ENCODE results near the gene VPS33A. TPM values are rescaled to one million over a fixed set of nuclear protein-coding genes. Genes with fewer than 3 reads are reported as not detected.

Gene VPS33A
- total and polyA plus RNA-seq, 2 donors = 12.4 to 17.0 TPM

GRCh38 chr12:122194804-122195203 is 71.5 kb downstream of the VPS33A start:
- Histone ChIP-seq H3K4me3 (ENCODE audit: low read depth, low read length) (no peak overlapping the region), H3K36me3 (ENCODE audit: insufficient read depth) (no peaks in the 10 kb centered on the region), H3K4me1 (ENCODE audit: insufficient read depth) (no peaks in the 10 kb centered on the region), H3K27ac (ENCODE audit: low read depth) (no peak overlapping the region)
- no peak for DNase-seq (ENCODE audit: extremely low spot score)
- WGBS = 74% methylated on average over 1 of the region's 1 CpG

DNA sequence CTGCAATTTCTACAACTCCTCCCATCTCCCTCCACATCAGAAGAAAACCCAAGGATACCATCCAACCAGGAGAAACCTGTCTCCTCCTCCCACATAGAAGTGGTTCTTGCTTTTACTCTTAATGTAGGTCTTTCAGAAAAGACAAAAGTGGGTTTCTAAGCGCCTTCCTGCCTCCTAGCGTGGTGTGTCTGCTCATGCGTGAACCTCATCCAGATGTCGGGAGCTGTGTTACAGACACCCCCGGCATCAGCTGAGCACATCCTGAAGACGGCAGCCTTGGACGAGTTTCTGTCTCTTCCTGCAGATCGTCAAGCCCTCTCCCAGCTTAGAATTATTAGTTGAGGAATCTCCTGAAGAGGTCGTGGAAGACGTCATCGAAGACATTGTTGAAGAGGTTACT is 73.9 kb downstream of the VPS33A start:
- Histone ChIP-seq H3K4me3 (ENCODE audit: low read depth, low read length) (no peak overlapping the region), H3K36me3 (ENCODE audit: insufficient read depth) (no peaks in the 10 kb centered on the region), H3K4me1 (ENCODE audit: insufficient read depth) (no peaks in the 10 kb centered on the region), H3K27ac (ENCODE audit: low read depth) (no peak overlapping the region)
- no peak for DNase-seq (ENCODE audit: extremely low spot score)
- WGBS = 77% methylated on average over 11 of the region's 11 CpGs

- no peak overlapping the region for H3K27ac ChIP-seq (ENCODE audit: low read depth)
- 67% methylated on average over 18 of the region's 18 CpGs for WGBS
- H3K4me1 ChIP-seq (ENCODE audit: insufficient read depth) = no peaks in the 10 kb centered on the region
- no peak for DNase-seq (ENCODE audit: extremely low spot score)
- no peak overlapping the region for H3K4me3 ChIP-seq (ENCODE audit: low read depth, low read length)
- H3K36me3 ChIP-seq (ENCODE audit: insufficient read depth) = no peaks in the 10 kb centered on the region
These were observed 75.2 kb downstream of the VPS33A start for GRCh38 chr12:122190842-122191668.

DNA sequence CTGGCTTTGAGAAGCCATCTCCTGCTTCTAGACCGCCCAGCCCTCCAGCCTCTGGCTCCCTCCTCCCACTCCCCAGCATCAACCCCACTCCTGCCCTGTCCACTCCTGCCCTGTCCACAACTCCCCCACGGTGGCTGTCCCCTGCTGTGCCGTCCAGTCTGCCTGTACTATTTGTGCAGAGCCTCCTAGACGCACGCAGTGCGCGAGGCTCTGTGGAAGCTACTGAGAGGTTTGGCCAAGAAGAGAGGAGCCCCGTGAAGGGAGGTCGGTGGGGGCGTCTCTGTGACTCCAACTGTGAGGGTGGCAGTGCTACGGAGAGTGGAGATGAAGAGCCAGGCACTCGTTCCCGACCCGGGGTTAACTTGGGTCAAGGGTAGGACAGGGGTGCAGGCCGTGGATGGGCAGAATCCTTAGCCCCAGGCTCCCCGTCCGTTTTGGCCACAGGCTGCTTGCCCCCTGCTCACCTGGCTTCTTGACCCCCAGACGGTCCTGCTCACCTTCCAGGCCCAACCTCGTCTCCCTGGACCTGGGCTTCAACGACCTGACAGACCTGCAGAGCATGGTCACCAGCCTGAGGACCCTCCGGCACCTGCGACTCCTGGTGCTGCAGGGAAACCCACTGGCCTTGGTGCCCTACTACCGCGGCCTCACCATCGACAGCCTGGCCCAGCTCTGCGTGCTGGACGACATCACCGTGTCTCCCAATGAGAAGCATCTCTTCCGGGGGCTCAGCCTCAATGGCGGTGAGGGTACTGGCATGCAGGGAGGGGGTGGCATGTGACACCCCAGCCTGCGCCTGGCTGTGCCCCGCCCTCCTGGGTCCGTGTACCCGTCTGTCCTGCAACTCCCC is 76.4 kb downstream of the VPS33A start:
- Histone ChIP-seq H3K36me3 (ENCODE audit: insufficient read depth) (no peaks in the 10 kb centered on the region), H3K4me3 (ENCODE audit: low read depth, low read length) (no peak overlapping the region), H3K4me1 (ENCODE audit: insufficient read depth) (no peaks in the 10 kb centered on the region), H3K27ac (ENCODE audit: low read depth) (no peak overlapping the region)
- WGBS = 90% methylated on average over 34 of the region's 34 CpGs
- no peak for DNase-seq (ENCODE audit: extremely low spot score)

DNA sequence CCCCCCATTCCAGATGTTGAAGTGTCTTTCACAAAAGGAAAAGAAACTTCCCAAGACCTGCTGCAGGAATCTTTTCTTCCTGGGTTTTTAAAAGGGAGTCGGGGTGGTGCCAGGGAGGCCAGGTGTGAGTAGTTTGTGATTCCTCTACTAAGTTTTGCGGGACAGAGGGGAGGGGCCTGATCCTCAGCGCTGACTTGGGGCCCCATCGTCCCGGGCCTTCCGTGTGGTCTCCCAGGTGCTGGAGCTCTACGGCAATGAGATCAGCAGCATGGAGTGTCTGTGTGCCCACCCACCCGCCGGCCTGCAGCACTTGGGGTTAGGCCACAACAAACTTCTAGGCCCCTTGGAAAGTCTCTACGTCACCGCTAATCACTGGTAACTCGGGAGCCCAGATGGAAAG is 78.8 kb downstream of the VPS33A start:
- no peak for DNase-seq (ENCODE audit: extremely low spot score)
- 55% methylated on average over 12 of the region's 12 CpGs for WGBS
- Histone ChIP-seq H3K27ac (ENCODE audit: low read depth) (no peak overlapping the region), H3K4me3 (ENCODE audit: low read depth, low read length) (no peak overlapping the region), H3K36me3 (ENCODE audit: insufficient read depth) (no peaks in the 10 kb centered on the region), H3K4me1 (ENCODE audit: insufficient read depth) (no peaks in the 10 kb centered on the region)

DNA sequence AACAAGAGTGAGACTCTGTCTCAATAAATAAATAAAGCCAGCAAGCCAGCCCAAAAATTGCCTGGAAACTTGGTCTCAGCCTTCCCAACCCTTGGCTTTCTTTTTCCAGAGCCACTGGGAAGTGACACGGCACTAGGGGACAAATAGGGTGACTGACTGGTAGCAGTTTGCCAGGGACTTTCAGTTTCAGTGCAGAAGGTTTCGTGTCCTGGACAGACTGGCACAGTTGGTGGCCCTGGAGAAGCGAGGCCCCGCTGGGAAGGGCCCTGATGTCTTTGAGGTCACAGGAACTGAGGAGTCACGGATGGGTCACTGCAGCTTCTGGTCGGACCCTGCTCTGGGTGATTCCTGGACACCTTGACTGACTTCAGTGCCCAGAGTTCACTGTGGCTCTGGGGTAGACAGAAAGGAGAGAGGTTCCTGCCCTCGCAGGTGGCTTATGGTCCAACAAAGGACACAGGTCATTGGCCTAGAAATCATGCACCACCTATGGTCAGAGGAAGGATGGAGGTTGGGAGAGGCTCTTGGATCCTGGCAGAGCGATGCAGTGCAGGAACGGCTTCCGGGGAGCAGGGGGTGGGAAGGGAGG is 80.7 kb downstream of the VPS33A start:
- Histone ChIP-seq H3K36me3 (ENCODE audit: insufficient read depth) (no peaks in the 10 kb centered on the region), H3K4me3 (ENCODE audit: low read depth, low read length) (no peak overlapping the region), H3K27ac (ENCODE audit: low read depth) (no peak overlapping the region), H3K4me1 (ENCODE audit: insufficient read depth) (no peaks in the 10 kb centered on the region)
- DNase-seq (ENCODE audit: extremely low spot score) = no peak
- 91% methylated on average over 10 of the region's 10 CpGs for WGBS

DNA sequence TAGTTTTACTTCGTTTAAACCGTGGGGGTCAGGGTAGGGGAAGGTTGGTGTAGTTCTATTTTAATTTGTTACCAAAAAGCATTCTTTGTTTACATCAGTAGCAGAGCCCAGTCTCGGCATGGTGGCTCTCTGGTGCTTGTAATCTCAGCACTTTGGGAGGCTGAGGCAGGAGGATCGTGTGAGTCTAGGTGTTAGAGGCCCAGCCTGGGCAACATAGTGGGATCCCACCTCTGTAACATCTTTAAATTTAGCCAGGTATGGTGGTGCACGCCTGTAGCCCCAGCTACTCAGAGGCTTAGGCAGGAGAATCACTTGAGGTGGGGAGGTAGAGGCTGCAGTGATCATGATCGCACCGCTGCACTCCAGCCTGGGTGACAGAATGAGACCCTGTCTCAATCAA is 81.2 kb downstream of the VPS33A start:
- no peak for DNase-seq (ENCODE audit: extremely low spot score)
- H3K4me1 ChIP-seq (ENCODE audit: insufficient read depth) = no peaks in the 10 kb centered on the region
- H3K27ac ChIP-seq (ENCODE audit: low read depth) = no peak overlapping the region
- 95% methylated on average over 7 of the region's 7 CpGs for WGBS
- no peaks in the 10 kb centered on the region for H3K36me3 ChIP-seq (ENCODE audit: insufficient read depth)
- no peak overlapping the region for H3K4me3 ChIP-seq (ENCODE audit: low read depth, low read length)

DNA sequence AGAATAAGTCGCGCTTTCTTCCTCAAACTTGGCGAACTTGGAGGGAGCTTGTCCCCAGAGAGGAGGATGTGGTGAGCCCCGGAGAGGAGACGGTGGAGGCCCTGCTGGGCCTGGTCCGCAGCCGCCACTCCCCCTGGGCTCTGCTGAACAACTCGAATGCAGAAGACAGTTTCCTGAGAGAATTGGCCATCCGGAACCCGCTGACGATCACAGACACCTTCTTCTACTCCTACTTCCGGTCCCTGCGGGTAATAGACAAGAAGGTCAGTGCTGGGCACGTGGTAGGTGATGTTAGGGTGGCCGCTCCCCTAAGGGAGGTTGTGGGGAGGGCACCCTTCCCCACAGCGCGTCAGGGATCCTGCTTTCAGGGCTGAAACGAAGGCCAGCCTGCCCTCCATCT is 81.8 kb downstream of the VPS33A start:
- Histone ChIP-seq H3K27ac (ENCODE audit: low read depth) (no peak overlapping the region), H3K4me1 (ENCODE audit: insufficient read depth) (no peaks in the 10 kb centered on the region), H3K4me3 (ENCODE audit: low read depth, low read length) (no peak overlapping the region), H3K36me3 (ENCODE audit: insufficient read depth) (no peaks in the 10 kb centered on the region)
- WGBS = 85% methylated on average over 18 of the region's 18 CpGs
- no peak for DNase-seq (ENCODE audit: extremely low spot score)

- 80% methylated on average over 10 of the region's 10 CpGs for WGBS
- no peak overlapping the region for H3K27ac ChIP-seq (ENCODE audit: low read depth)
- no peaks in the 10 kb centered on the region for H3K36me3 ChIP-seq (ENCODE audit: insufficient read depth)
- peak overlapping the region; percentile 48 for H3K4me3 ChIP-seq (ENCODE audit: low read depth, low read length)
- H3K4me1 ChIP-seq (ENCODE audit: insufficient read depth) = no peaks in the 10 kb centered on the region
- DNase-seq (ENCODE audit: extremely low spot score) = no peak
These were observed 82.7 kb downstream of the VPS33A start for GRCh38 chr12:122183588-122183940.

- WGBS = 2% methylated on average over 63 of the region's 63 CpGs
- H3K4me3 ChIP-seq (ENCODE audit: low read depth, low read length) = peak within 1 kb of the TSS; percentile 48
- H3K27ac ChIP-seq (ENCODE audit: low read depth) = no peak within 1 kb of the TSS
- H3K36me3 ChIP-seq (ENCODE audit: insufficient read depth) = no peaks in the 10 kb centered on the region
- no peak for DNase-seq (ENCODE audit: extremely low spot score)
- H3K4me1 ChIP-seq (ENCODE audit: insufficient read depth) = no peaks in the 10 kb centered on the region
These were observed 83.3 kb downstream of the VPS33A start, which contains the start of gene LRRC43 for GRCh38 chr12:122182887-122183587. Gene LRRC43, plus strand, starts transcription at chr12:122183123. Its CDS starts 22 bp downstream, at chr12:122183145.

Small RNAs within 50 kb of the gene (small RNA-seq; reads per million reads assigned to genes)
- 0.95 reads per million, percentile 73 among the genes with 10 or more reads in this experiment for gene DIABLO

Other genes with a start within 250 kb of the VPS33A start
- 7.8 TPM for gene BCL7A, start 244.6 kb downstream of the VPS33A start, total RNA-seq
- gene BCL7A, start 244.6 kb downstream of the VPS33A start, polyA plus RNA-seq = 9.1 TPM
- gene MLXIP, start 187.7 kb downstream of the VPS33A start, total RNA-seq = 37.8 TPM
- 67.9 TPM for gene MLXIP, start 187.7 kb downstream of the VPS33A start, polyA plus RNA-seq
- gene IL31, start 92.3 kb downstream of the VPS33A start, total RNA-seq = not detected
- not detected for gene IL31, start 92.3 kb downstream of the VPS33A start, polyA plus RNA-seq
- not detected for gene LRRC43, start 83.4 kb downstream of the VPS33A start, total RNA-seq
- gene LRRC43, start 83.4 kb downstream of the VPS33A start, polyA plus RNA-seq = 0.13 TPM
- gene B3GNT4, start 62.8 kb downstream of the VPS33A start, total RNA-seq = 0.16 TPM
- 0.57 TPM for gene B3GNT4, start 62.8 kb downstream of the VPS33A start, polyA plus RNA-seq
- 46.2 TPM for gene DIABLO, start 40.4 kb downstream of the VPS33A start, total RNA-seq
- gene DIABLO, start 40.4 kb downstream of the VPS33A start, polyA plus RNA-seq = 52.0 TPM
- 69.2 TPM for gene CLIP1, start 156.2 kb upstream of the VPS33A start, total RNA-seq
- gene CLIP1, start 156.2 kb upstream of the VPS33A start, polyA plus RNA-seq = 53.4 TPM
- 50.4 TPM for gene ZCCHC8, start 234.4 kb upstream of the VPS33A start, total RNA-seq
- 15.9 TPM for gene ZCCHC8, start 234.4 kb upstream of the VPS33A start, polyA plus RNA-seq

Data from urinary bladder (tissue), 4 donors.